ENCODE data around the gene FAHD2A. TPM values are rescaled to one million over a fixed set of nuclear protein-coding genes. Genes with fewer than 3 reads are reported as not detected.

The FAHD2A gene
- total and polyA plus RNA-seq, 2 experiments from 2014 or later = 27.6 to 51.0 TPM

DNA sequence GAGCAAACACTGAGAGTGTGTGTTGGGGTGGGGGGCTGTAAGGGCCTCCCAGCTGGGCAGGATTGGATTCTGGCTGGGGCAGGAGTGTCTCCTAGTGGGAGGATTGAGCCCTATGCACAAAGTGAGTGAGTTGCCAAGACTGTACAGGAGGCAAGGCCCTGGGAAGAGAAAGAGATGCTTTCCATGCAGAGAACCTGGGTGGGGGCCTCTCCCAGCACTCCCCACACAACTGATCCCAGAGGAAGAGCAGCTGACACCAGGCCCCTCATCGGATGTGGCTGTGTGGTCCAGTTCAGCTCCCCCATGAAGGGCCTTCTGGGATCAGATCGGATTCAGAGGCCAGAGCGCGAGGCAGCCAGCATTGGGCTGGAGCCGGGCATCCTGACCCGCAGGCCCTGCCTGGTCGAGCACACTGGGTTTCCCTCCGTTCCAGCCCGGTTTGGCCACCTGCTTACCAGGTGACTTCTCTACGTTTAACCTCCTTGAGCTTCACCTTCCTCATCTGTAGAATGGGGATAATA, 49.4 kb upstream of the FAHD2A start (continued):
- TF ChIP-seq, protein P1, sequence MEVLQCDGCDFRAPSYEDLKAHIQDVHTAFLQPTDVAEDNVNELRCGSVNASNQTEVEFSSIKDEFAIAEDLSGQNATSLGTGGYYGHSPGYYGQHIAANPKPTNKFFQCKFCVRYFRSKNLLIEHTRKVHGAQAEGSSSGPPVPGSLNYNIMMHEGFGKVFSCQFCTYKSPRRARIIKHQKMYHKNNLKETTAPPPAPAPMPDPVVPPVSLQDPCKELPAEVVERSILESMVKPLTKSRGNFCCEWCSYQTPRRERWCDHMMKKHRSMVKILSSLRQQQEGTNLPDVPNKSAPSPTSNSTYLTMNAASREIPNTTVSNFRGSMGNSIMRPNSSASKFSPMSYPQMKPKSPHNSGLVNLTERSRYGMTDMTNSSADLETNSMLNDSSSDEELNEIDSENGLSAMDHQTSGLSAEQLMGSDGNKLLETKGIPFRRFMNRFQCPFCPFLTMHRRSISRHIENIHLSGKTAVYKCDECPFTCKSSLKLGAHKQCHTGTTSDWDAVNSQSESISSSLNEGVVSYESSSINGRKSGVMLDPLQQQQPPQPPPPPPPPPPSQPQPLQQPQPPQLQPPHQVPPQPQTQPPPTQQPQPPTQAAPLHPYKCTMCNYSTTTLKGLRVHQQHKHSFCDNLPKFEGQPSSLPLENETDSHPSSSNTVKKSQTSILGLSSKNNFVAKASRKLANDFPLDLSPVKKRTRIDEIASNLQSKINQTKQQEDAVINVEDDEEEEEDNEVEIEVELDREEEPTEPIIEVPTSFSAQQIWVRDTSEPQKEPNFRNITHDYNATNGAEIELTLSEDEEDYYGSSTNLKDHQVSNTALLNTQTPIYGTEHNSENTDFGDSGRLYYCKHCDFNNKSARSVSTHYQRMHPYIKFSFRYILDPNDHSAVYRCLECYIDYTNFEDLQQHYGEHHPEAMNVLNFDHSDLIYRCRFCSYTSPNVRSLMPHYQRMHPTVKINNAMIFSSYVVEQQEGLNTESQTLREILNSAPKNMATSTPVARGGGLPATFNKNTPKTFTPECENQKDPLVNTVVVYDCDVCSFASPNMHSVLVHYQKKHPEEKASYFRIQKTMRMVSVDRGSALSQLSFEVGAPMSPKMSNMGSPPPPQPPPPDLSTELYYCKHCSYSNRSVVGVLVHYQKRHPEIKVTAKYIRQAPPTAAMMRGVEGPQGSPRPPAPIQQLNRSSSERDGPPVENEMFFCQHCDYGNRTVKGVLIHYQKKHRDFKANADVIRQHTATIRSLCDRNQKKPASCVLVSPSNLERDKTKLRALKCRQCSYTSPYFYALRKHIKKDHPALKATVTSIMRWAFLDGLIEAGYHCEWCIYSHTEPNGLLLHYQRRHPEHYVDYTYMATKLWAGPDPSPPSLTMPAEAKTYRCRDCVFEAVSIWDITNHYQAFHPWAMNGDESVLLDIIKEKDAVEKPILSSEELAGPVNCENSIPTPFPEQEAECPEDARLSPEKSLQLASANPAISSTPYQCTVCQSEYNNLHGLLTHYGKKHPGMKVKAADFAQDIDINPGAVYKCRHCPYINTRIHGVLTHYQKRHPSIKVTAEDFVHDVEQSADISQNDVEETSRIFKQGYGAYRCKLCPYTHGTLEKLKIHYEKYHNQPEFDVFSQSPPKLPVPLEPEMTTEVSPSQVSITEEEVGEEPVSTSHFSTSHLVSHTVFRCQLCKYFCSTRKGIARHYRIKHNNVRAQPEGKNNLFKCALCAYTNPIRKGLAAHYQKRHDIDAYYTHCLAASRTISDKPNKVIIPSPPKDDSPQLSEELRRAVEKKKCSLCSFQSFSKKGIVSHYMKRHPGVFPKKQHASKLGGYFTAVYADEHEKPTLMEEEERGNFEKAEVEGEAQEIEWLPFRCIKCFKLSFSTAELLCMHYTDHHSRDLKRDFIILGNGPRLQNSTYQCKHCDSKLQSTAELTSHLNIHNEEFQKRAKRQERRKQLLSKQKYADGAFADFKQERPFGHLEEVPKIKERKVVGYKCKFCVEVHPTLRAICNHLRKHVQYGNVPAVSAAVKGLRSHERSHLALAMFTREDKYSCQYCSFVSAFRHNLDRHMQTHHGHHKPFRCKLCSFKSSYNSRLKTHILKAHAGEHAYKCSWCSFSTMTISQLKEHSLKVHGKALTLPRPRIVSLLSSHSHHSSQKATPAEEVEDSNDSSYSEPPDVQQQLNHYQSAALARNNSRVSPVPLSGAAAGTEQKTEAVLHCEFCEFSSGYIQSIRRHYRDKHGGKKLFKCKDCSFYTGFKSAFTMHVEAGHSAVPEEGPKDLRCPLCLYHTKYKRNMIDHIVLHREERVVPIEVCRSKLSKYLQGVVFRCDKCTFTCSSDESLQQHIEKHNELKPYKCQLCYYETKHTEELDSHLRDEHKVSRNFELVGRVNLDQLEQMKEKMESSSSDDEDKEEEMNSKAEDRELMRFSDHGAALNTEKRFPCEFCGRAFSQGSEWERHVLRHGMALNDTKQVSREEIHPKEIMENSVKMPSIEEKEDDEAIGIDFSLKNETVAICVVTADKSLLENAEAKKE (CRISPR knock-in tag; IDR thresholded peaks at IDR 0.05) = no peak

DNA sequence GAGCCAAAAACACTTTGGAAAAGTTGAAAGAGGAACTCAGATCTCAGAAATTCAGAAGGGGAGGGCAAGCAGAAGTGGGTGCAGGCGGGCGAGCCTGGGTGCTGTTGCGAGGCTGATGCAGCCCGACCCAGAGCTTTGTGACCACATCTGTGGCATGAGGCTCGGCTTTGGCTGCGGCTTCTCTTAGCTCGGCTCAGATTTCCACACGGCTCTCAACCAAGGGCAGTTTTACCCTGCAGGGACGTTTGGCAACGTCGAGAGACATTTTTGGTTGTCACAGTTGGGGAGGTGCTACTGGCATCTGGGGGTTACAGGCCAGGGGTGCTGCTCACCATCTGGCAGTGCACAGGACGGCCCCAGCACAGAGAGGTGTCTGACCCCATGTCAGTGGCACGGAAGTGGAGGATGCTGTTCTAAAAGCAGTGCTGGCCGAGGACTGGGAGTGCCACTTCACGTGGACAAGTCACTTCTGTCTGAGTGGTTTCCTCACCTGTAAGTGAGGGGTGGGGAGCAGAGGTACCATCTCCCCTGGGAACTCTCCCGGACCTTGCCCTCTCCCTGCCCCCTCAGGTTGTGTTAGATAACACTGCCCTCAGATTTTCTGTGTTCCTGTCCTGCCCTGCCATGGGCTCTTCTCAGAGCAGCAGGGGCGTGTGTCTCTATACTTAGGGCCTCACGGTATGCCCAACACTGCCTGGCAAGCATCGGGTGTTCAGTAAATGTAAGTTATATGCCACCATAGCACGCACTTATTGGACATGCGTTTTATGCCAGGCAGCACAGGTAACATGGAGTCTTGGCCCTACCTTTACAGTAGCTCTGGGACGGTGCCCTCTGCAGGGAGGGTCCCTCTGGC, 48.7 kb upstream of the FAHD2A start:
- Histone ChIP-seq H4K20me1 (replicated peaks; ENCODE audit: insufficient read depth) (no peaks in the 10 kb centered on the region), H2AFZ (no peak overlapping the region), H3K9me2 (ENCODE audit: insufficient read depth) (no peaks in the 10 kb centered on the region), H3K4me2 (no peak overlapping the region), H3K27ac (ENCODE audit: low read depth) (no peak overlapping the region), H3K27me3 (ENCODE audit: insufficient read depth) (peaks cover under 1% of the 10 kb centered on the region; the same call in 1 of the 2 replicates), H3K36me3 (ENCODE audit: insufficient read depth) (no peaks in the 10 kb centered on the region), H3K4me3 (no peak overlapping the region), H3K79me2 (replicated peaks; ENCODE audit: insufficient read depth) (no peaks in the 10 kb centered on the region), H3F3A (replicated peaks; ENCODE audit: low read depth) (no peaks in the 10 kb centered on the region), H3K4me1 (ENCODE audit: insufficient read depth) (no peaks in the 10 kb centered on the region)
- peaks cover 9% of the 10 kb centered on the region; the same call in 2 of the 3 replicates for H3K9me3 Mint-ChIP-seq
- ATAC-seq (no peak), DNase-seq (ENCODE audit: low spot score) (no peak)
- peaks cover 6% of the 10 kb centered on the region for H3K27me3 Mint-ChIP-seq (ENCODE audit: insufficient read depth, low read depth, poor library complexity)
- no peaks in the 10 kb centered on the region for H3K4me1 Mint-ChIP-seq
- no peak overlapping the region for H3K27ac Mint-ChIP-seq
- no peaks in the 10 kb centered on the region; the same call in 2 of the 3 replicates for H3K36me3 Mint-ChIP-seq (ENCODE audit: low read depth)
- no peak overlapping the region for H3K4me3 Mint-ChIP-seq
- TF ChIP-seq ZNF331 (CRISPR knock-in tag; IDR thresholded peaks at IDR 0.05; ENCODE audit: low read depth) (no peak), EZH2 (IDR thresholded peaks at IDR 0.05; ENCODE audit: low read depth, unreplicated experiment) (no peak), EZH2phosphoT487 (IDR thresholded peaks at IDR 0.05; ENCODE audit: unreplicated experiment) (no peak), NANOG (IDR thresholded peaks at IDR 0.05; ENCODE audit: borderline replicate concordance) (no peak), REST (IDR thresholded peaks at IDR 0.05; ENCODE audit: unreplicated experiment) (no peak)
- TF ChIP-seq, protein P2, sequence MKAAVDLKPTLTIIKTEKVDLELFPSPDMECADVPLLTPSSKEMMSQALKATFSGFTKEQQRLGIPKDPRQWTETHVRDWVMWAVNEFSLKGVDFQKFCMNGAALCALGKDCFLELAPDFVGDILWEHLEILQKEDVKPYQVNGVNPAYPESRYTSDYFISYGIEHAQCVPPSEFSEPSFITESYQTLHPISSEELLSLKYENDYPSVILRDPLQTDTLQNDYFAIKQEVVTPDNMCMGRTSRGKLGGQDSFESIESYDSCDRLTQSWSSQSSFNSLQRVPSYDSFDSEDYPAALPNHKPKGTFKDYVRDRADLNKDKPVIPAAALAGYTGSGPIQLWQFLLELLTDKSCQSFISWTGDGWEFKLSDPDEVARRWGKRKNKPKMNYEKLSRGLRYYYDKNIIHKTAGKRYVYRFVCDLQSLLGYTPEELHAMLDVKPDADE (IDR thresholded peaks at IDR 0.05) = no peak

Data from GM23338 (cell line).